GM18951 (cell line): ENCODE results near the gene YIF1B.

Experiments
- POLR2A ChIP-seq: IDR thresholded peaks from 4 replicates; pipeline ENCODE4 v1.6.1; 2011; ENCODE audit warnings: mild to moderate bottlenecking; ENCODE audit not compliant: insufficient read length, insufficient read depth; ENCODE audit errors: extremely low read depth
- in situ Hi-C: fragments of 300-500 bp; cut with MboI; formaldehyde crosslinking; loops from one replicate; pipeline ENCODE4 v1.12.0; 2022; ENCODE audit warnings: low sequenced_read_pairs, mixed read lengths, inconsistent platforms; ENCODE audit not compliant: unreplicated experiment

YIF1B gene

DNA sequence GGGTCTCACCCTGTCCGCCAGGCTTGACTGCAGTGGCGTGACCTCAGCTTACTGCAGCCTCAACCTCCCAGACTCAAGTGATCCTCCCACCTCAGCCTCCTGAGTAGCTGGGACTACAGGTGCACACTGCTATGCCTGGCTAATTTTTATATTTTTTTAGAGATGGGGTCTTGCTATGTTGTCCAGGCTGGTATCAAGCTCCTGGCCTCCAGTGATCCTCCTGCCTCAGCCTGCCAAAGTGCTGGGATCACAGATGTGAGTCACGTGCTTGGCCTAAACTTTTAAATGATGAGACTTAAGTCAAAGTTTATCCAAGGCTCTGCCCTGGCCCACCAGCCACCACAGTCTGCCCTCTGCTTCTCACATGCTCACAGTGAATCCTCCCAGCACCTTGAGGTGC is 9.5 kb downstream of the YIF1B start:
- TF ChIP-seq POLR2A, result no peak
- in situ Hi-C loops, result no loop called here

DNA sequence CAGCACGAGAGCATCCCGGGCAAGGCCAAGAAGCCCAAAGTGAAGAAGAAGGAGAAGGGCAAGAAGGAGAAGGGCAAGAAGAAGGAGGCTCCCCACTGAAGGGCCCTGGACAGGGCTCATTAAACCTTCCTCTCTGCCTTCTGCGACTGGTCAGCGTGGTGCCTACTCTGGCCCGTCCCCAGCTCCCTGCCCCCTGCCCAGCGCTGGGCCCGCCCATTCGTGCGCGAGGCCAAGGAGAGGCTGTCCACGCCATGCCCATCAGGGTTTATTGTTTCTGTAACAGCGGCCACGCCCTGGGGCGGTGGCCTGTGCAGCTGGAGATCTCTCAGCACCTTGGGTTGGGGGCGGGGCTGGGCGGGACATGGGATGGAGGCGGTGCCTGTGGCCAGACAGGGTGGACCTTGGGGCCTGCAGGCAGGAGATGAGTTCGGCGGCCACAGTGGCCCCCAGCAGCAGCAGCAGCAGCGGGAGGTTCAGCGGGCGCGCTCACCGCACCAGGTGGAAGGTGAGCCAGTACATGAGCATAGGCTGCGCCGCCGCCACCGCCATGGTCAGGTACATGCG is 10.8 kb downstream of the YIF1B start:
- TF ChIP-seq POLR2A, result no peak
- in situ Hi-C loops, result no loop called here

DNA sequence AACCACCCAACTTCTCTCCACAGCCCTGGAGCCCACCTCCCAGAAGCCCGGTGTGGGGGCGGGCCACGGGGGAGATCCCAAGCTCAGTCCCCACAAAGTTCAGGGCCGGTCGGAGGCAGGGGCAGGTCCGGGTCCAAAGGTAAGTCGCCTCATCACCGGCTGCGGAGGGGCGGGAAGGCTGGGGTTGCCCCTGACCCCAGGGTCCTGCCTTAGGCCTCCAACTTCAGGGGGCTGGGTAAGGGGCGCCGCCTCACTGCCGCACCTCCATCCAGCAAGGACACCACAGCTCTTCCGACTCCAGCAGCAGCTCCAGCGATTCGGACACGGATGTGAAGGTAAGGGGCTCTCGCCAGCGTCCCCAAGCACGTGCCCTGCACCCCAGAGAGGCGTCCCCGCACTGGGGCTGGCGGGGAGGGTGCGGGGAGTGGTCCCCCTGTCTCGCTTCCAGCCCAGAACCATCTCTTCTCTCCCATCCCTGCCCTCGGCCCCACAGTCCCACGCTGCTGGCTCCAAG is 11.3 kb downstream of the YIF1B start:
- no peak for TF ChIP-seq POLR2A
- in situ Hi-C loops, result no loop called here

DNA sequence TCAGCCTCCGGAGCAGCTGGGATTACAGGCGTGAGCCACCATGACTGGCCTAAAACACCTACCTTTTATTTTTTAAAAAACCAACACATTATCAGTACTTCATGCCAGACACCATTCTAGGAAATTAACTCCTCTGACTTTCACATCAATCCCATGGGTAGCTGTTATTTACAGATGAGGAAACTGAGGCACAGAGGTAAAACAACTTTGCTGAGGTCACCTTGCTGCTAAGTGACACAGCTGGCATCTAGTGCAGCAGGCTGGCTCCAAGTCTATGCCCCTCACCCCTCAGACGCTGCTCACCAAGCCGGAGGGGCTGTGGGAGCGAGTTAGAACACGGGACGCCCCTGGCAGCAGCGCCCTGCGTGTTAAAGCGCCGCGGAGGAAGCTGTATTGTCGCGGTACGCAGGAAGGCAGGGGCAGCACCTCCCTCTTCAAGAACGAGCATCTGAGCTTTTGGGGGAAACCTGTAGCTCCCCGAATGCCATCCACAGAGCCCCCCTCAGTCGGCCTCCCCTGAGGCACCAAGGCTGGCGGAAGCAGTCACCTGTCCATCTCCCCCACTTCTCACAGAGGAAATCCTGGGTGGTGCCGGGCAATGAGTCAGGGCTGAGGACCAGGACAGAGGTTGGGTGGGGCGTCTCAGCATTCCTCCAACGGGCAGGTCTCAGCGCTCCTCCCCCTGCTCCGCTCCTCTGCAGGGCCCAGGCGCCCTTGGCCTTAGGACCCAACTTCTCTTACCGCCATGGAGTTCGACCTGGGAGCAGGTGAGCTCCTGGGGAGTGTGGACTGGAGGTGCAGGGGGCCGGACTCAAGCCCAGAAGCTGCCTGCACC is 12.0 kb downstream of the YIF1B start, which contains the start of gene C19orf33:
TSS of gene C19orf33 (plus strand) at position 735 of the 835 bp plus-strand sequence. CDS start at position 746, 11 bp downstream.
- in situ Hi-C loops, result no loop called here
- TF ChIP-seq POLR2A, result no peak

DNA sequence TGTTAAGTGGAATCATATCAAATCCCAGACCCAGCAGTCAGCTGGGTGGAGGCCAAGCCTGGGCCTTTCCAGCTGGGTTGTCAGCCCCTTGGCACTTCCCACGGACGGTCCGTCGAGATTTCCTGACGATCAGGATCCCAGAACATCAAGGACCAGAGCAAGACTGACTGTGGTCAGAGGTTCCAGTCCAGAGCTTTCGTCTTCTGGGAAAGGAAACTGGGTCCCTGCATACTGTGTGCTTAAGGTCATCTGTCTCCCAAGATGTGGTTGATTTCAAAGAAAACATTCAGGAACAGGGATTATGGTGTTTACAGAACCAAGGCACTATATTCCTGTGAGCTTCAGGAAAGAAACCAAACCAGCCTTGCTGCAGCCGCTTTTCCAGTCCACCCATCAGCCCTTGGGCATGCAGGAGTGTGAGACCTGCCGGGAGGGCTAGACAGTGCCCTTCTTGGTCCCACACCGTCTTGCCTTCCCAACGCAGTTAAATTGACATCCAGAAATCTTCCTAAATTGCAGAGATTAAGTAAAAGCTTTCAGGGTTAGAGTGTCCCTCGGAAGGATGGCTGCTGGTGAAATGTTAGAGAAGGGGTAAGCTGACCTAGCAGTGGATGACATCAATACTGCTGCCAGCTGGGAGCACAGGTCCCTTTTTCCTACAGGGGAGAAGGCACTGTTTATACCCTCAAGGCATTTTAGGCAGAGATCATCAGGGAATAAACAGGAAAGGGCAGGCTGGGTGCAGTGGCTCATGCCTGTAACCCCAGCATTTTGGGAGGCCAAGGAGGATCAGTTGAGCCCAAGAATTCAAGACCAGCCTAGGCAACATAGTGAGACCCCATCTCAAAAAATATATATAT is 16.7 kb downstream of the YIF1B start:
- no peak for TF ChIP-seq POLR2A
- in situ Hi-C loops, result no loop called here

DNA sequence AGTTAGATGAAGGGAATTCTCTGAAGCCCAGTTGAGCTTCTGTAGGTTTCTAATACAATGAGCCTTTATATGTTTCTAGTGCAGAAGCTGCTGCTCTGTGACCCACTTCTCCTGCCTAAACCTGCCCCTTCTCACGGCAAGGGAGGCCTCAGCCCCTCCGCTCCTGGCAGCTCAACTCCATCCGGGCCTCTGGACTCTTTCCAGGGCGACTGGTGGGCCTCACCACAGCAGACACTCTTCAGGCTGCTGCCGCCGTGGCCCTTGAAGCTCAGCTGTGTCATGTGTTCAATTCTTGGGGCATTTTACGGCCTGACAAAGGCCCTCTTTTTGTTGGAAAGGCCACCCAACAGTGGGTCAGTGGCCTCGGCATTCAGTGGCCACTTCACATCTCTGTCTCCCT is 21.7 kb downstream of the YIF1B start:
- no peak for TF ChIP-seq POLR2A
- in situ Hi-C loops, result no loop called here

DNA sequence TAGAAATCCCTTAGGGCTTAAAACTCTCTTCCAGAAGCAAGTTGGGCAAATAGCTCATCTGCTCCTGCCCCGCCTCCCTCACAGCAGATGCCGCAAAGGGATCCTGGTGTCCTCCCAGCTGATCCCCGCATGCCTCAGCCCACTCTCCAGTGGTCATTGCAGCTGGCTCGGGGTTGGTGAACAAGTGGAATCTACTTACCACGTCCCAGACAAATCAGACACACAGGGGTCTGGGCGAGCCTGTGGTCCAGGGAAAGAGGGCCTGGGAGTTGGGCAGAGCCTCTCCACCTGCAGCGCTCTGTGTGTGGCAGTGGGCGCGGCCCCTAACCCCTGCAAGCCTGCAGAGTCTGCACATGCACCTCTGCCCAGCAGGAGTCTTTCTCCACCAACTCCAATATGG is 22.5 kb downstream of the YIF1B start:
- in situ Hi-C loops, result no loop called here
- TF ChIP-seq POLR2A, result no peak

DNA sequence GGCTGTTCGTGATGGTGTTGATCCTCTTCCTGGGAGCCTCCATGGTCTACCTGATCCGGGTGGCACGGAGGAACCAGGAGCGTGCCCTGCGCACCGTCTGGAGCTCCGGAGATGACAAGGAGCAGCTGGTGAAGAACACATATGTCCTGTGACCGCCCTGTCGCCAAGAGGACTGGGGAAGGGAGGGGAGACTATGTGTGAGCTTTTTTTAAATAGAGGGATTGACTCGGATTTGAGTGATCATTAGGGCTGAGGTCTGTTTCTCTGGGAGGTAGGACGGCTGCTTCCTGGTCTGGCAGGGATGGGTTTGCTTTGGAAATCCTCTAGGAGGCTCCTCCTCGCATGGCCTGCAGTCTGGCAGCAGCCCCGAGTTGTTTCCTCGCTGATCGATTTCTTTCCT is 23.9 kb downstream of the YIF1B start:
- no peak for TF ChIP-seq POLR2A
- in situ Hi-C loops, result no loop called here

DNA sequence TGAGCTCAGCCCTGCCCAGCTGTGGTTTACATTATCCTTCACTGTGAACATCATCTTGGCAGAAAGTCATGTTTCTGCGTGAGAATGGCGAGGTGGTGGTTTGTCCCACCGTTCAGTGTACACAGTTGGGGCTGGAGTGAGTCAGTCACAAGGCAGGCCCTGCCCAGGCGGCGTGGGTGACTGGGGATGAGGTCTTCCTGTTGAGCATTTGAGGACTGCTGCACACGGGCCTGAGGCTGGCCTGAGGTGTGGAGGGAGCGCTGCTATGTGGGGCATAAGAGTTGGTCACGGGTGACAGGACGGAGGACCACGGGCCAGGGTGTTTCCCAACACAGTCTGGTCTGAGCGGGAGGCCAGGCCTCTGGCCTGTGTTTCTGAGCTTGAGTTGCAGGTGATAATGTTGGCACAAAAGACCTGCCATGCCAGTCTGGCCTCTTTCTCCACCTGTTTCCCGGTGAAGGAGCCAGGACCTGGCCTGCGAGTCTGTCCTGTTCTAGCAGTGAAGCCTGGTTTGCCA is 25.1 kb downstream of the YIF1B start:
- TF ChIP-seq POLR2A, result no peak
- in situ Hi-C loops, result no loop called here

DNA sequence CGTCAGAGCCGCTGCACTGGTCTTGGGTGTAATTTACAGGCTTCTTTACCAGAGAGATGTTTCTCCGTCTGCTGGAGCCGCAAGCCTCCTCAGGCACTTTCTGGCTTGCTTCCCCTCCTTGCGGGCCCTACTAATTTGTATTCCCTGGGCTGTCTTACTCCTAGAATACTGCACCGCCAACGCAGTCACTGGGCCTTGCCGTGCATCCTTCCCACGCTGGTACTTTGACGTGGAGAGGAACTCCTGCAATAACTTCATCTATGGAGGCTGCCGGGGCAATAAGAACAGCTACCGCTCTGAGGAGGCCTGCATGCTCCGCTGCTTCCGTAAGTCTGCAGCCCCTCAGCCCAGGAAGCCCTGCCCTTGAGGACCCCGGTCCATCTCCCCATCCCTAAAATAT is 25.8 kb downstream of the YIF1B start:
- no peak for TF ChIP-seq POLR2A
- in situ Hi-C loops, result no loop called here

DNA sequence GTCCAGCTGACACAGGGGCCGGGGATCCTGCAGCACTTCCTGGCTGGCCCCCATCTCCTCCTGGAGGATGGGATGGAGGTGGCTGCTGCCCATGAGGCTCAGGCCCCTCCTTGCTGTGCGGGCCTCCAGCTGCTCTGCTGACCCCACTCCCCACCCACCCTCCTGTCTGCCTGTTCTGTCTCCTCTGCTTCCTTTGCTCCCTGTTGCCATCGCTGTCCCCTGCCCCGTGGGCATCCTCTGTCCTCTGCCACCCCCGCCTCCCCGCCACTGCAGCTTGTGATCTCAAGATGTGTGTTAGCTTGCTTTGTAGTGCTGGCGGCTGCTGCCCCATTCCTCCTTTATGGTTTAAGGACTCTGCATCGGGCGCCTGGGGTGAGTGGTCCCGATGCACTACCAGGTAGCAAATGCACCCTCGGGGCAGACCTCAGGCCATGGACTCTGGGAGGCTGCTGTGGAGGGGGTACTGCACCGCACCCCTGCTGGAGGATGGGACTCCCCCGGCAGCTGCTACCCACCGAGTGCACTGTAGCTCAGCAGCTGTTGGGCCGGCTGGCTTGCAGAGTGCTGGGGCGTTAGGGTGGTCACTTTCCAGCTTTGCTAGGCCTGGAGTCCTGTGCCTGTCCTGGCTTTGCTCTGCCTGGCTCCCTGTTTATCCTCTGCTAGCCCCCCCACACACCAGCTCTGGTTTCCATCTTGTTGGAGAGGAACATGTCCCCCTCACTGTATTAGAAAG is 27.5 kb downstream of the YIF1B start:
- no peak for TF ChIP-seq POLR2A
- in situ Hi-C loops, result no loop called here

DNA sequence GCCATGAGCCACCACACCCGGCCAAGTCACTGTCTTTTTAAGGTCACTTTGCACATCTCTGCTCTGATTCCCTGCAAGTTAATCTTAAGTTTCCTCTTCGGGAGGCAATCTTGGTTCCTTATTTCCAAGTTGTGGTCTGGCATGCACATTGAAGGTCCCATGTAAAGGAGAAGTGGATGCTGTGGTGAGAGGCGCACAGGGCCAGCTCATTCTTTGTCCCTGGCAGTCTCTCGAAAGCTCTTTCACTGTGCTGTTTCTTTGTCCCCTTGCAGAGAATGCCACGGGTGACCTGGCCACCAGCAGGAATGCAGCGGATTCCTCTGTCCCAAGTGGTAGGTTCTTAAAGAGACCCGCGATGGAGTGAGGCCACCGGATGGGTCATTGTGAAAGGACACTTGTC is 28.1 kb downstream of the YIF1B start:
- TF ChIP-seq POLR2A, result no peak
- in situ Hi-C loops, result no loop called here

DNA sequence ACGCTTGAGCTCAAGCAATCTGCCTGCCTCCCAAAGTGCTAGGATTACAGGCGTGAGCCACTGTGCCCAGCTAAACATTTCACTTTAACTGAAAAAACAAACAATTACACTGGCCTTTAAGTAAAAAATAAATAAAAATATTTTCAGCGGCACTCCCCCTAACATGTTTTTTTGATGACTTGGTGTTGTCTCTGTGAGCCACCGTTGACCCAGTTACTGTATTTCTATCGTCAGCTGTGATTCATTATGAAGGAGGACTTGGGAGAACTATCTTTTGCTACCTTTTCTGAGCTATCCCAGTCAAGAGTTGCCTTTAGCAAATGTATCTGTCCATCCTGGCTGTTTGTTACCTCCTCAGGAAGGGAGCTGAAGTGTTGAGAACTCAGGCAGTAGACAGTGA is 30.2 kb downstream of the YIF1B start:
- in situ Hi-C loops, result no loop called here
- TF ChIP-seq POLR2A, result no peak

DNA sequence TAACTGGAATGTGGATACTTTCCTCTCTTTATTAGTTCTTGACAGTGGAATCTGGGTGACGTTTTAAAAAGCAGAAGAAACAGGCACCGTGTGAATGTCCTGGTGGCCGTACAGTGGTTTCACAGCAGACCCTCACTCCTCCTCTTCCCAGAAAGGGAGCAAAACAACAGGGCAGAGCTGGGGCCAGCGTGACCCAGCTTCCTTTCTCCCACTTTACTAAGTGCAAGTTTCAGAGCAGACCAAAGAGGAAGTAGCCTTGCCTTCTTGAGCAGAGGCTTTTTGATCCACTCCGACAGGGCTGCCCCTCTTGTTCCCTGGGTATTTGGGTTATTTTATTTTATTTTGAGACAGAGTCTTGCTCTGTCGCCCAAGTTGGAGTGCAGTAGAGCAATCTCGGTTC is 31.3 kb downstream of the YIF1B start:
- no peak for TF ChIP-seq POLR2A
- in situ Hi-C loops, result no loop called here
